Uterus (tissue), 2 donors: ENCODE measurements around the gene APAF1.
"Not testable (repeated sequence)": the region's sequence is repeated elsewhere in the genome, so short reads cannot be mapped to it uniquely, and the experiment has no call there.

Experiments
- POLR2A ChIP-seq, 2 donors: fragments of 450-650 bp; IDR thresholded peaks; one replicate each; pipeline ENCODE4 v1.6.1; 2016; ENCODE audit warnings: antibody characterized with exemption in 2 of 2, mild to moderate bottlenecking in 1 of 2, moderate library complexity in 1 of 2
- TF ChIP-seq, protein P1 (sequence below), 4 experiments: fragments of 200-600 bp in 2 of 4; fragments of 450-650 bp in 2 of 4; sonication (generic) in 2 of 4; IDR thresholded peaks; one replicate each; pipeline ENCODE4 v1.5.1; 2016 to 2019; ENCODE audit warnings: antibody characterized with exemption in 4 of 4, mild to moderate bottlenecking in 2 of 4, moderate library complexity in 1 of 4

DNA sequence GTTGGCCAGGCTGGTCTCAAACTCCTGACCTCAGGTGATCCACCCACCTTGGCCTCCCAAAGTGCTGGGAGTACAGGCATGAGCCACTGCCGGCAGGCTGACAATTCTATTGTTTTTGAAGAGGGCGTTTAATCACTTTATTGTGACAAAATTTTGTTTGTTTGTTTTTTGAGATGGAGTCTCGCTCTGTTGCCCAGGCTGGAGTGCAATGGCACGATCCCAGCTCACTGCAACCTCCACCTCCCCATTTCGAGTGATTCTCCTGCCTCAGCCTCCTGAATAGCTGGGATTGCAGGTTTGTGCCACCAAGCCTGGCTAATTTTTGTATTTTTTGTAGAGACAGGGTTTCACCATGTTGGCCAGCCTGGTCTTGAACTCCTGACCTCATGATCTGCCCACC is 2.3 kb upstream of the APAF1 start:
- TF ChIP-seq, protein P1, sequence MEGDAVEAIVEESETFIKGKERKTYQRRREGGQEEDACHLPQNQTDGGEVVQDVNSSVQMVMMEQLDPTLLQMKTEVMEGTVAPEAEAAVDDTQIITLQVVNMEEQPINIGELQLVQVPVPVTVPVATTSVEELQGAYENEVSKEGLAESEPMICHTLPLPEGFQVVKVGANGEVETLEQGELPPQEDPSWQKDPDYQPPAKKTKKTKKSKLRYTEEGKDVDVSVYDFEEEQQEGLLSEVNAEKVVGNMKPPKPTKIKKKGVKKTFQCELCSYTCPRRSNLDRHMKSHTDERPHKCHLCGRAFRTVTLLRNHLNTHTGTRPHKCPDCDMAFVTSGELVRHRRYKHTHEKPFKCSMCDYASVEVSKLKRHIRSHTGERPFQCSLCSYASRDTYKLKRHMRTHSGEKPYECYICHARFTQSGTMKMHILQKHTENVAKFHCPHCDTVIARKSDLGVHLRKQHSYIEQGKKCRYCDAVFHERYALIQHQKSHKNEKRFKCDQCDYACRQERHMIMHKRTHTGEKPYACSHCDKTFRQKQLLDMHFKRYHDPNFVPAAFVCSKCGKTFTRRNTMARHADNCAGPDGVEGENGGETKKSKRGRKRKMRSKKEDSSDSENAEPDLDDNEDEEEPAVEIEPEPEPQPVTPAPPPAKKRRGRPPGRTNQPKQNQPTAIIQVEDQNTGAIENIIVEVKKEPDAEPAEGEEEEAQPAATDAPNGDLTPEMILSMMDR (IDR thresholded peaks at IDR 0.05), result not testable (repeated sequence)
- TF ChIP-seq POLR2A (IDR thresholded peaks at IDR 0.05), result not testable (repeated sequence)
